Smooth muscle cell (in vitro differentiated cells): ENCODE results near the gene RUNDC3A. TPM values are rescaled to one million over a fixed set of nuclear protein-coding genes. Genes with fewer than 3 reads are reported as not detected.

ENCODE experiments used
- DNase-seq: peaks from one replicate; lab custom pipeline; 2025; ENCODE audit not compliant: unreplicated experiment; lab: John Stamatoyannopoulos, UW
- H2AFZ ChIP-seq: fragments of 200-600 bp; sonication (generic); 2 replicates; pipeline ENCODE4 v1.6.0; 2016; ENCODE audit warnings: antibody characterized with exemption, low read depth, mild to moderate bottlenecking
- H3F3A ChIP-seq: fragments of 200-600 bp; sonication (generic); 2 replicates; pipeline ENCODE4 v1.6.0; 2017; ENCODE audit warnings: antibody characterized with exemption, low read depth
- H3K27ac ChIP-seq: fragments of 200-600 bp; sonication (generic); 2 replicates; pipeline ENCODE4 v1.5.1; 2016; ENCODE audit warnings: low read depth, mild to moderate bottlenecking
- H3K27me3 ChIP-seq: fragments of 200-600 bp; sonication (generic); 2 replicates; pipeline ENCODE4 v1.6.1; 2016; ENCODE audit warnings: low read depth, mild to moderate bottlenecking
- H3K36me3 ChIP-seq: fragments of 200-600 bp; sonication (generic); 2 replicates; pipeline ENCODE4 v1.5.1; 2016; ENCODE audit warnings: low read depth
- H3K4me1 ChIP-seq: fragments of 200-600 bp; sonication (generic); 2 replicates; pipeline ENCODE4 v1.5.1; 2016; ENCODE audit warnings: low read depth
- H3K4me2 ChIP-seq: fragments of 200-600 bp; sonication (generic); 2 replicates; pipeline ENCODE4 v1.6.0; 2016; ENCODE audit warnings: mild to moderate bottlenecking
- H3K4me3 ChIP-seq: fragments of 200-600 bp; sonication (generic); 2 replicates; pipeline ENCODE4 v1.5.1; 2016; ENCODE audit warnings: mild to moderate bottlenecking
- H3K79me2 ChIP-seq: fragments of 200-600 bp; sonication (generic); 2 replicates; pipeline ENCODE4 v1.6.0; 2016; ENCODE audit warnings: low read depth, mild to moderate bottlenecking
- H3K9ac ChIP-seq: fragments of 200-600 bp; sonication (generic); 2 replicates; pipeline ENCODE4 v1.6.0; 2016; ENCODE audit warnings: low read depth
- H3K9me3 ChIP-seq: fragments of 200-600 bp; sonication (generic); replicated peaks from 2 replicates; pipeline ENCODE4 v1.5.1; 2016; ENCODE audit warnings: low read depth
- H4K20me1 ChIP-seq: fragments of 200-600 bp; sonication (generic); 2 replicates; pipeline ENCODE4 v1.6.0; 2016; ENCODE audit warnings: low read depth
- WGBS: methylation state at CpG from one replicate; pipeline ENCODE4 v1.1.7; 2016; ENCODE audit warnings: low lambda C conversion rate; 5-methylcytosine and 5-hydroxymethylcytosine counted together
- polyA plus RNA-seq: library from polyadenylated mRNA; unstranded; fragments of >200 nt; fragmentation: Nextera tagmentation; extraction: Ambion mirVana; gene quantifications from 2 replicates; pipeline ENCODE4 v1.2.1, GENCODE V29; 2016
- total RNA-seq: library from RNA; depleted of rRNA; stranded (reverse); fragments of >200 nt; gene quantifications from 2 replicates; pipeline ENCODE4 v1.2.3, GENCODE V29; 2014
- TF ChIP-seq, protein P1 (sequence below): fragments of 200-600 bp; sonication (generic); IDR thresholded peaks from 2 replicates; pipeline ENCODE4 v1.5.1; 2017; ENCODE audit warnings: borderline replicate concordance, mild to moderate bottlenecking, antibody characterized with exemption; ENCODE audit not compliant: insufficient read depth, poor library complexity, severe bottlenecking

Gene RUNDC3A
- total and polyA plus RNA-seq, 2 experiments from 2014 or later, result 0.21 to 0.36 TPM

DNA sequence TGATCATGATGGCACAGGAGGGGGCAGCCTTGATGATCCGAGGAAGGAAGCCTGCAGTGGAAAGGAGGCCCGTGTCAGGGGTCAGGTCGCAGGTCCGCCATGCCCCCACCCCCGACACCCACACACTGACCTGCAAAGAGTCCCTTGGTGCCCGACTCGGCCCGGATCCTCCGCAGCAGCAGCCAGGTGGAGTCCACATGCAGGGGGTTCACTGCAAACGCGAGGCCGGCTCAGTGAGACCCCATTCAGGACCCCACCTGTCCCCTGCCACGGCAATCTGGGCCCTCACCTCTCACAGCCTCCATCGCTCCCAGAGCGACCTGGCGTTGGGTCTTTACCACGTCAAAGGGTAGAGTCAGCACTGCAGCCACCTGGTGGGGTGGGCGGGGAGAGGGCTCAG is 11.7 kb downstream of the RUNDC3A start:
- peaks cover 16% of the 10 kb centered on the region for H3K79me2 ChIP-seq
- WGBS, result 91% methylated on average over 18 of the region's 18 CpGs
- TF ChIP-seq, protein P1, sequence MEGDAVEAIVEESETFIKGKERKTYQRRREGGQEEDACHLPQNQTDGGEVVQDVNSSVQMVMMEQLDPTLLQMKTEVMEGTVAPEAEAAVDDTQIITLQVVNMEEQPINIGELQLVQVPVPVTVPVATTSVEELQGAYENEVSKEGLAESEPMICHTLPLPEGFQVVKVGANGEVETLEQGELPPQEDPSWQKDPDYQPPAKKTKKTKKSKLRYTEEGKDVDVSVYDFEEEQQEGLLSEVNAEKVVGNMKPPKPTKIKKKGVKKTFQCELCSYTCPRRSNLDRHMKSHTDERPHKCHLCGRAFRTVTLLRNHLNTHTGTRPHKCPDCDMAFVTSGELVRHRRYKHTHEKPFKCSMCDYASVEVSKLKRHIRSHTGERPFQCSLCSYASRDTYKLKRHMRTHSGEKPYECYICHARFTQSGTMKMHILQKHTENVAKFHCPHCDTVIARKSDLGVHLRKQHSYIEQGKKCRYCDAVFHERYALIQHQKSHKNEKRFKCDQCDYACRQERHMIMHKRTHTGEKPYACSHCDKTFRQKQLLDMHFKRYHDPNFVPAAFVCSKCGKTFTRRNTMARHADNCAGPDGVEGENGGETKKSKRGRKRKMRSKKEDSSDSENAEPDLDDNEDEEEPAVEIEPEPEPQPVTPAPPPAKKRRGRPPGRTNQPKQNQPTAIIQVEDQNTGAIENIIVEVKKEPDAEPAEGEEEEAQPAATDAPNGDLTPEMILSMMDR, result no peak
- DNase-seq, result no peak
- H3K9me3 ChIP-seq, result no peaks in the 10 kb centered on the region
- H3K4me2 ChIP-seq, result no peak overlapping the region
- no peak overlapping the region for H3K4me3 ChIP-seq
- H4K20me1 ChIP-seq, result peaks cover 6% of the 10 kb centered on the region
- no peak overlapping the region for H3K27ac ChIP-seq
- H3F3A ChIP-seq, result no peaks in the 10 kb centered on the region
- no peaks in the 10 kb centered on the region for H3K36me3 ChIP-seq
- H3K27me3 ChIP-seq, result peaks cover 27% of the 10 kb centered on the region
- H2AFZ ChIP-seq, result no peak overlapping the region
- H3K9ac ChIP-seq, result no peak overlapping the region
- peaks cover 15% of the 10 kb centered on the region for H3K4me1 ChIP-seq

DNA sequence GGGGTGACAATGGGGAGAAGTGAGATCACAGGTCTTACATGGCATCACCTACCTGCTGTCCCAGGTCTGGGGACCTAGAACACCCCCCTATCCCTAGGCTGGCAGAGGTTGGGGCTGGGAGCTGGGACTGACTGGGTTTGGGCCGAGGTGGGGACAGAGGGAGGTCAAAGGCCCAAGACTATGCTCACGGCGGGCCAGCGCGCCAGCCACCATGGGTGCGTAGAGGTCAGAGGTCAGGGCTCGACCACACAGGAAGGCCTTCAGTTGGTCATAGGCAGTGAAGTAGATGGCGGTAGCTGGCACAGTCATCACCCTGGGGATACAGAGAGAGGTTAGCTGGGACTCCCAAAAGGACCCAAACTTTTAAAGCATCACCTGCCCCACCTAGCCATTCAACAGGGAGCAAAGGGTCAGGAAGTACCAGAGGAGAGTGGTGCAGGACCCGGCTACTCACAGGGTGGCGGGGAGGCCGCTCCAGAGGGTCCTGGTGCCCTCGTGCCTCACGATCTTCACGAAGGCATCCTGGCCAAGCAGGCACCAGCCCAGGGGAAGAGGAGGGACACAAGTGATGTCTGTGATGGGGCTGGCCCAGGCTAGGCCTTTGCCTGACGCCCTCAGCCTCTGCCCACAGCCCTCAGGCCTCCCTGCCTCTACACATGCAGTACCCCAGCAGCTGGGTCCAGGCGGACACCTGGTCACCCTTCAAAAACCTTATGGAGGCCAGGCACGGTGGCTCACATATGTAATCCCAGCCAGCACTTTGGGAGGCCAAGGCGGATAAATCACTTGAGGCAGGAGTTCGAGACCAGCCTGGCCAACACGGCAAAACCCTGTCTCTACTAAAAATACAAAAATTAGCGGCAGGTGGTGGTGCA is 13.1 kb downstream of the RUNDC3A start:
- H3K27me3 ChIP-seq, result peaks cover 15% of the 10 kb centered on the region
- TF ChIP-seq, protein P1, result no peak
- H3K4me2 ChIP-seq, result no peak overlapping the region
- 96% methylated on average over 21 of the region's 21 CpGs for WGBS
- no peak overlapping the region for H3K9ac ChIP-seq
- H3K4me3 ChIP-seq, result no peak overlapping the region
- H3F3A ChIP-seq, result peaks cover 3% of the 10 kb centered on the region
- H3K27ac ChIP-seq, result no peak overlapping the region
- peaks cover 9% of the 10 kb centered on the region for H3K4me1 ChIP-seq
- no peaks in the 10 kb centered on the region for H3K9me3 ChIP-seq
- no peak overlapping the region for H2AFZ ChIP-seq
- H3K36me3 ChIP-seq, result no peaks in the 10 kb centered on the region
- no peak for DNase-seq
- H4K20me1 ChIP-seq, result peaks cover 6% of the 10 kb centered on the region
- peaks cover 16% of the 10 kb centered on the region for H3K79me2 ChIP-seq

DNA sequence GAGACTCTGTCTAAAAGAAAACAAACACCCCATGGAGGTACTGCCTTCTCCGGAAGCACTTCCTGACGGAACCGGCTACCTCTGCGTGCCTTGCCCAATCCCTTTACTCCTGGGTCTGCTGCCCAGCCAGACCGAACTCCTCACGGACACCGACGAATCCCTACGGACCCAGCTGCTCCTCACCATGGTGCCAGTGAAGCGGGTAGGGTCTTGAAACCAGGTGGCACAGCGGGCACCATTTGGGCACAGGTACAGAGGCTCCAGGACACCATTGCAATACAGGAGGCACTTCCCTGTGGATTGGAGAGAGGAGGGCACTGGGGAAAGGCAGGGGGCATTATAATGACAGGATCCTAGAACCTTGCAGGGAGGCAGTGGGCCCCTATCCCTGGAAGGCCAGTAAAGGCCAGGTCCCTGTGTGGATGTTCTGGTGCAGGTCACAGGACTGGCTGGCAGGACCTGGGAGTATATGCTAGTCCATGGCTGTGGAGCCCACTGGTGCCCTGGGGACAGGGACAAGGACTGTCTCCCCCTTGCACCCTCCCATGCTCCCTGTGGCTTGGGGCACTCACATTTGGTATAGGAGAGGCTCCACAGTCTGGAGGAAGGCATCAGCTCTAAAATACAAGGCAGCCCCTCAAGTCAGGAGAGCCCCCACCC is 14.0 kb downstream of the RUNDC3A start:
- Histone ChIP-seq H3K36me3 (no peaks in the 10 kb centered on the region), H3K27me3 (peaks cover 6% of the 10 kb centered on the region), H3K4me2 (no peak overlapping the region), H3K4me3 (no peak overlapping the region), H3K79me2 (peaks cover 16% of the 10 kb centered on the region), H3K9me3 (no peaks in the 10 kb centered on the region), H4K20me1 (peaks cover 6% of the 10 kb centered on the region), H3K9ac (no peak overlapping the region), H2AFZ (no peak overlapping the region), H3K4me1 (peaks cover 12% of the 10 kb centered on the region), H3F3A (peaks cover 3% of the 10 kb centered on the region), H3K27ac (no peak overlapping the region)
- TF ChIP-seq, protein P1, result no peak
- 98% methylated on average over 11 of the region's 11 CpGs for WGBS
- no peak for DNase-seq
